Astrocyte of the hippocampus (primary cell): Measurements from ENCODE around the gene GSE1.

ENCODE experiments used
- DNase-seq: peaks from one replicate; pipeline ENCODE4 v3.0.0; 2011; ENCODE audit warnings: low read depth, low spot score

GSE1 gene

DNA sequence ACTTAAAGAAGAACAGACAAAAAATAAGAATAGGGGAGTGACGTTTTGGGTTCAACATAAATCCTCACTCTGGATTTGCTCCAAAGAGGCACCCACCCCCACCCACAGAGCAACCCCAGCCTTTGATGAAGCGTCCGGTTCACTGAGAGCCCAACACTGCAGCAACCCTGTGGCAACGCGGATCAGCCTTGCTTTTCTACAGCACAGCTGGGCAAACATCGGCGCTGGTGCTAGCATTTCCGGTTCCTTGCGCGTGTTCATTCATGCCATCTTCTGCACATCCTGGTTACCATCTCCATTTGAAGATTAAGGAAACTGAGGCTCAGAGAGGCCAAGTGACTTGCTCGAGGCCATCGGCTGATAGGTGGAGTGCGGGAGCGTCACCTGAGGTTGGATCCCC lies 84.3 kb downstream of the GSE1 start:
- DNase-seq: no peak

DNA sequence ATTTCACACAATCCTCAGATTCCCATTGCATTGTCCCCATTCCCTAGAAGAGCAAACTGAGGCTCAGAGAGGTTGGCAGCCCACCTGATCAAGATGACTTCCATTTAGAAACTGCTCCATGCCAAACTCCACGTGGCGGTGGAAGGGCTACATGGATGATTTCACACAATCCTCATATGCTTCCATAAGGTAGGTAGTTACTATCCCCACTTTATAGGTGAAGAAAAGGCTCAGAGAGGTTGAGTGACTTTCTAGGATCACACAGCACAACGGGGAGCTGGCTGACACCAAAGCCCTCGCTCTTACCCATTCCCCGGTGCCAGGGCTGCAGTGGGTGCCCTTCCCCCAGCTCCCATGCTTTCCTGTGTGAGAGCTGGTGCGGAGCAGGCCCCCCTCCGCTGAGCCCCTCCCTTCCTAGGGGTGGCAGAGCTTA lies 85.4 kb downstream of the GSE1 start:
- no peak for DNase-seq

DNA sequence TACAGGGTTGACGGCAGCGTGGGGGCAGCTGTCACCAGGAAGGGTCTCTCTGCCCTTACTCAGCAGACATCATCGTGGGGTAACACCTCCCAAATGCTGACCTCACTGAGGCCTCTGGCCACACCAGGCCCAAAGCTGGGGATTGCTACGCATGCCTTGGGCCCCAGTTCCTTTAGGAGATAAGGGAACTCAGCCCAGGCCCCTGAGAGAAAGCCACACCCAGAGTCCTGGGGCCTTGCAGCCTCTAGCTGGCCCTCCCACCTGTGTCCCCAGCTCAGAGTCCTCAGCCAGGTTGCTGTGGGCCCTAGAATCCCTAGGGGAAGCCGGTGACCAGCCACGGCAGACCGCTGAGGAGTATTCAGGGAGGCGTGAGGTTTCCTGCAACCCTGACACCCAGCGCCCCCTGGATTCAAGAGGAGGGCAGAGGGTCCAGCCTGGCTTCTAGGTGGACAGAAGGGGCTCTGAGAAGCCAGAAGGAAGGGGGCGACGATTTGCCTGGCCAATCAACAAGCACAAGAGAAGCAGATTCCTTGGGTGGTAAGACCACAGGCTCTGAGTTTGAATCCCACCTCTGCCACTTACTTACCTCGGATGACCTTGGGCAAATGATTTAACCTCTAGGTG lies 85.9 kb downstream of the GSE1 start:
- no peak for DNase-seq

DNA sequence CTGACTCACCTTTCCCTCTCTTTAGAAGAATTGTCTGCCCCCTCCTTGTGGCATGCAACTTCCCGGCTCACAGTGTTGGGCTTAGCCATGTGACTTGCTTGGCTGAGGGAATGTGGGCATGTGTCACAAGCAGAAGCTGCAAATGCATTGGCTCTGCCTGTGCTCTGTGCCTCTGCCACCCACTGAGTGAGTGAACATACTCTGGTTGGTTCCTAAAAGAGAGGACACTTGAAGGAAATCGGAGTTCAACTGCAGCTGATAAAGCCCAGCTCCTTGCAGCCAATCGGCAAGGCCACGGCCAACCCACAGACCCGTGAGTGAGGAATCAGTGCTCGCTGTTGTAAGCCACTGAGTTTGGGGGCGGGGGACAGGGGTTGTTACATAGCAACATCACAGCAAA lies 86.5 kb downstream of the GSE1 start:
- peak; percentile 55 for DNase-seq

DNA sequence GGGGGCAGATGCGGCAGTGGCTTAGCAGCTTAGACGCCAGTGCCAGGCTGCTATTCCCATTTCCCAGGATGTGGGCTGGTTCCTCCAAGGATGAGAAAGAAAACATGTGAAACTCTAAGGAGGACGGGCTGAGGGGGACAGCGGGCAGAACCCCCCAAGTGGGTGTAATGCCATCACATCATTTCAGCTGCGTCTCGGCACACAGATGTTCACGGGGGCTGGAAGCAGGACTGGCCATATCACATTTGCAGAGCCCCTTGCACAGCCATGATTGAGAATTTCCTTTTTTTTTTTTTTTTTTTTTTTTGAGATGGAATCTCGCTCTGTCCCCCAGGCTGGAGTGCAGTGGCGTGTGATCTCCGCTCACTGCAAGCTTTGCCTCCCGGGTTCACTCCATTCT lies 90.9 kb downstream of the GSE1 start:
- DNase-seq: no peak

DNA sequence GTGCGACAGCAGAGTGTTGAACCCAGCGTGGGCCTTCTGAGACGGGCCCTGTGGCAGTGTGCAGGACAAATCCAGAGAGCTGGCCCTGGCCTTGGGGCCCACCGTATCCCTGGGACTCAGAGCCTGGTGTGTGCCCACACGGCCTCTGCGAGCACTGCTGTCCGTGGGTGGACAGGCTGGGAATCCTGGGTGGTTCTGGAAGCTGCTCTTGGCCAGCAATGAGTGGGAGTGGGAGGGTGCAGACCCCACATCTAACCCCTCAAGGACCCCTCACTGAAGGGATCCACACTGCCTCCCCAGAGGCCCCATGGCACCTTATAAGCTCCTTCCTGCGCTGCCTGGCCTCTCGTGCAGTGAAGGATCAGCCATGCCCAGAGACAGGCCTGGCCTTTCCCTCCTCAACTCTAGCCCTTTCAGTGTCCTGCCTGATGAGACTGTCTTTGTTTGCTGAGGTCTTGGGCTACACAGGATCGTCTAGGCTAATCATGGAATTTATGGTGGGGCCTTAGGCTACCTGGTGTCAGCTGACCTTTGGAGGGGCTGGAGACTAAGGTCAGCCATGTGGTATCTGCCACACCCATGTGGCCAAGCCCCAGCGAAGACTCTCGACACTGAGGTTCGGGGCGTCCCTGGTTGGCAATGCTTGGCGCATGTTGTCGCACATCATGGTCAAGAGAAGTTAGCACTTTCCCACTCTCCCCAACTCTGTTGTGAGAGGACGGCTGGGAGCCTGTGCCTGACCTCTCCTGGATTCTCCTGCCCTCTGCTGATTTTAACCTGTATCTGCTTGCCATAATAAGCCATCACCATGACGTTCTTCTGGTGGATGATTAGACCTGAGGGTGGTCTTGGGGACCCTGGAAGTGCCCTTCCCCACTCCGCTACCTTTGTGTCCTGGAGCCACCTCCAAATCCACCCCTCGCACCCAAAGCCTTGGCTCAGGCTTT lies 92.1 kb downstream of the GSE1 start:
- no peak for DNase-seq

DNA sequence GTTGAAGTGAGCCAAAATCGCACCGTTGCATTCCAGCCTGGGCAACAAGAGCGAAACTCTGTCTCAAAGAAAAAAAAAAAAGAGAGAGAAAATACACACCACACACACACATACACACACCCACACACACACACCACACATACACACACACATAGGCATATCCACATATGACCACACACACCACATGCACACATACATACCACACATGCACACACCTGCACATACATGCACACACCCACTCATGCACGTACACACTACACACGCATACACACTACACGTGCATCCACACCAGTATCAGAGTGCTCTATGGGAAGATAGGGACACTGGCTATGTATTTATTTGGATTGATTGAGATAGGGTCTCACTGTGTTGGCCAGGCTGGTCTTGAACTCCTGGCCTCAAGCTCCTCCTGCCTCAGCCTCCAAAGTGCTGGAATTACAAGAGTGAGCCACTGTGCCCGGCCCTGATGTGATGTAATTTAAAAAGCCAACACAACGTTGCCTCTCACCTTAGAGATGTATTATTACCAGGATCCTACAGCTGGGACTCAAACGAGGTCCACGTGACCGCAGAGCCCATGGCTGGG lies 93.4 kb downstream of the GSE1 start:
- no peak for DNase-seq

DNA sequence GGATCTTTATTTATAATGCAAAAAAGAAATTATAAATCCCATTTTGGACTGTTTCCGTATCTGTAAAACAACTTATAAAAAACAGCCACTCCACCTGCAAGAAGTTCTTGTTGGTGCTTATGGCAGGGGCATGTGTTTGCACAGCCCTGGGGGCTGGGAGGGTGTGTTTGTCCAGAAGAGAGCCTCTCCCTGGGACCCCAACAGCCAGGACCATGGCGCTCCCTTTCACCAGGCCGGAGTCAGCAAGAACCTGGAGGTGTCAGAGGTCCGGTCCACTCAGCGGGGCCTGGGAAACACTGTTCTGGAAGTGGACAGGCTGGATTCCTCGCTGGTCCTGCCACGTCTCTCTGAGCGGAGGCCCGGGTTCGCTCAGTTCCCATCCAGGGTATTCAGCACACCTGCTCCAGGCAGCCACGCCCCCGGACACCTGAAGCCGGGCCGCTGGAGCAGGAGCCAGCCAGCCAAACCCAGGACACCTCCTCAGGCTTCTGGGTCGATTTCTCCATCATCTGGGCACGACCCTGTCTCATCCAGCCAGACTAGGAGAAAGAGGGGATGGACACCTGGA lies 94.5 kb downstream of the GSE1 start:
- DNase-seq: no peak

DNA sequence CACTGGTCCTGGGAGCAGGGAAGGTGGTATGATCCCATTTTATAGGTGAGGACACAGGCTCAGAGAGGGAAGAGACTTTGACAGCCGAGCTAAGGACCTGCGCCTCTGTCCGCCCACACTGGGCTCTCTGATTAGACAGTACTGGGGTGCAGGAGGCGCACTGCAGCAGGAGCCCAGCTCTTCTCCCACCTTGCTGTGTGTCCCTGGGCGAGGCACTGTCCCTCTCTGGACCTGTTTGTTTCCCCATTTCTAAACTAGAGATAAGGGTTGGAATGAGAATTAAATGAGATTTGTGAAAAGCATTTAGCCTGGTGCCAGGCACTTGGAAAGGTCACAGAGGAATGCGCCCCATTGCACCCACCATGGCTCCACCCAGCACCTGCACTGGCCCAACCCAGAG lies 95.2 kb downstream of the GSE1 start:
- DNase-seq: no peak

DNA sequence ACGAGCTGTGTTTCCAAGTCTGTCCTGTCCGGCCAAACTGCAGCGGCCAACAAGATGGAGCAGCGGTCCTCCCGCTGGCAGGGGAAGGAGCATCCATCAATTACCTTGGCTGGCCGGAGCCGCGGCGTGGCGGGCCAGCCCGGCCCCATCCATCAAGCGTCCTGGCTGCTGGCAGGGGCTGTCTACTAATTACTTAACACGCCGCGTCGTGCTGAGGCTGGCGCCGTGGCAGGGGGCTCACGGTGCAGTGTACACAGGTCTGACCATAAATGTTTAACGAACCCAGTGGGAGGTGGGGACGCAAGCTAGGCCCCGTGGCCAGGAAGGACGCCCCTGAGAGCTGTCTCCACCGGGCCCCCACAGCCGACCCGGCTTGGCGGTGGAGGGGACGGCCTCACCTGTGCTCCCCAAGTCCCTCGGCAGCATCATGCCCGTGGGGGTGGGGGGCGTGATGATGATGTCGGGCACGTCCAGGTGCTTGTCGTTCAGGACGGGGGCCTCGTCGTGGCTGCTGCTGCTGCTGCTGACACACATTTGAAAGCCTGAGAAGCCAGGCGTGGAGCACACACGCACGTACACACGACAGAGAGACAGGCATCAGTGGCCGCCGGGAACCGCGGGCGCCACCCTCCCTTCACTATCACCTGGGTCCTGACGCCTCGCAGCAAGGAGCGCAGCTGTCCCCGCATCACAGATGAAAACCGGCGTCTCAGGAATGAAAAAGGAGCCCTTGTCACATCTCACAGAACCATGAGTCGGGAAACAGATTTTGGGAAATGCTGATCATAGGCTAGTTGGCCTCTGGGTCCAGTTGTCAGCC lies 96.9 kb downstream of the GSE1 start:
- no peak for DNase-seq

DNA sequence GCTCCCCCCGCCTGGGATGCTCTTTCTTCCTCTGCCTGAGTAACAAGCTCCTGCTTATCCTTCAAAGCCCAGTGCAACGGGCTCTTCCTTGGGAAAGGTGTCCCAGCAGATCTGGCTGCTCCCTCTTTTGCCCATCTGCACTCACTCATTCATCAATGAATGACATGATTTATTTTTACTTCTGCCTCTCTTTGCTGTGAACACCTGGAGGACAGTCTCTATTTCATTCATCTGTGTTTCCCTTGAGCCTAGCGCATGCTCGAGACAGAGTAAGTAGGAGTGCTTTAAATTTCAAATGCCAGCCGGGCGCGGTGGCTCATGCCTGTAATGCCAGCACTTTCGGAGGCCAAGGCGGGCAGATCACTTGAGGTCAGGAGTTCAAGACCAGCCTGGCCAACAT lies 97.6 kb downstream of the GSE1 start:
- no peak for DNase-seq

DNA sequence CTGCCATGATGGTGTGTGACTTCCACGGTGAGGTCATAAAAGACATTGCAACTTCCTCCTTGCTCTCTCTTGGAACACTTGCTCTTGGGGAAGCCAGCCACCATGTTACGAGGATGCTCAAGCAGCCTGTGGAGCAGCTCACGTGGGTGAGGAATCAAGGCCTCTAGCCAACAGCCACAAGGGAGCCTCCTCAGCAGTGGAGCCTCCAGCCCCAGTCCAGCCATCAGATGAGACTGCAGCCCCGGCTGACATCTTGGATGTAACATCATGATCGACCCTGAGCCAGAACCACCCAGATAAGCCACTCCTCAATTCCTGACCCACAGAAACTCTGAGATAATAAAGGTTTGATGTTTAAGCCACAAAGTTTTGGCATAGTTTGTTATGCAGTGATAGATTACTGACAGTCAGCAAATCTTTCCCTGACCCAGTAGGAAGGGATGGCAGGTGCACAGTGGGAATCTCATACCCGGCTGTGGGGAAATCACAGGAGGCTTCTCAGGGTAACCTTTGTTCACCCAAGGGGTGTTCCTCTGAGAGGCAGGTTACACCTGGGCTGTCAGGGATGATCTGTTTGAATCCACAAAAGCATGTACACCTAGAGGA lies 99.0 kb downstream of the GSE1 start:
- DNase-seq: no peak

DNA sequence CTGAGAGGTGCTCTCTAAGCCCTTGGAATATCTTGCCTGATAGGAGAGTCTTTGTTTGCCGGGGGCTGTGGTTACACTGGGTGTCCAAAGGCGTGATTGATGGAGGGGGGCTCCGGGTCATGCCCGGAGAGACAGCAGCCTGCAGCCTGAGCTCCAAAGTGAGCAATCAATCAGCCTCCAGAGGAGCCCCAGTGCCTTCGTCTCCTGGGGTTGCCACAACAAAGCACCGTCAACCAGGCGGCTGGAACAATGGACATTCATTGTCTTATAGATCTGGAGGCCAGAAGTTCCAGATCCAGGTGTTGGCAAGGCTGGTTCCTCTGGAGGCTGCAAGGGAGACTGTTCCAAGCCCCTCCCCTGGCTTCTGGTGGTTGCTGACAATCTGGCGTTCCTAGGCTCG lies 99.7 kb downstream of the GSE1 start:
- no peak for DNase-seq

DNA sequence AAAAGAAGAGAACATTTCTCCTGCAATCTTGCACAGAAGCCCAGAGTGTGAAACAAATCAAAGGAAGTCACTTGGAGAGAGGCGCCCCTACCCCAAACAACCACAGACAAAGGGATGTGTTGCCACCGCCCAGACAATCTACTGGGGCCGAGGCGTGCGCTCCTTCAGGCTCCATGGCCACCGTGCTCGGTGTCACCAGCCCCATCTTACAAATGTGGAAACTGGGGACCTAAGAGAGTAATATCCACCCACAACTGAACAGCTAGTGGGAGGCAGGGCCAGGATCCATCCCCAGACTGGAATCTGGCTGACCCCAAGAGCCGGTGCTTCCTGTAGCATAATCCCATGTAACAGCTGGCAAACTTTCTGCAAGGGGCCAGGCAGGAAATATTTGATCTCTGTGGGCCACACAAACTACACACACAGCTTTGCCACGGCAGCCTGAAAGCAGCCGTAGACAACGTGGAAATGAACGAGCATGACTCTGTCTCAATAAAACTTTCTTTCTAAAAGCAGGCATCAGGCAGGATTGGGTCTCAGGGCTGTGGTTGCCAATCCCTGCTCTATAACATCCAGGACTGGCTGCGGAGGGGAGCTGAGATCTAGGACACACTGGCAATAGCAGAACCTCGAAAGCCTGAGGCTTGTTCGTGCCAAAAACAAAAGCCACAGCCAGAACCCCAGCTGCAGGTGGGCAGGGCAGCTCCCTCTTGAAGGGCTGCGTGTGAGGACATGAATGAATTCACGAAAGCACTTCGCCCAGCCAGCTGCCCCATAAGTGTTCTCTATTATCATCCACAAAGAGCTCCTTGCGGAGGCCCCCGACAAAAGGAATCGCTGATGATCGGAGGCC lies 102.3 kb downstream of the GSE1 start:
- peak; percentile 34 for DNase-seq

DNA sequence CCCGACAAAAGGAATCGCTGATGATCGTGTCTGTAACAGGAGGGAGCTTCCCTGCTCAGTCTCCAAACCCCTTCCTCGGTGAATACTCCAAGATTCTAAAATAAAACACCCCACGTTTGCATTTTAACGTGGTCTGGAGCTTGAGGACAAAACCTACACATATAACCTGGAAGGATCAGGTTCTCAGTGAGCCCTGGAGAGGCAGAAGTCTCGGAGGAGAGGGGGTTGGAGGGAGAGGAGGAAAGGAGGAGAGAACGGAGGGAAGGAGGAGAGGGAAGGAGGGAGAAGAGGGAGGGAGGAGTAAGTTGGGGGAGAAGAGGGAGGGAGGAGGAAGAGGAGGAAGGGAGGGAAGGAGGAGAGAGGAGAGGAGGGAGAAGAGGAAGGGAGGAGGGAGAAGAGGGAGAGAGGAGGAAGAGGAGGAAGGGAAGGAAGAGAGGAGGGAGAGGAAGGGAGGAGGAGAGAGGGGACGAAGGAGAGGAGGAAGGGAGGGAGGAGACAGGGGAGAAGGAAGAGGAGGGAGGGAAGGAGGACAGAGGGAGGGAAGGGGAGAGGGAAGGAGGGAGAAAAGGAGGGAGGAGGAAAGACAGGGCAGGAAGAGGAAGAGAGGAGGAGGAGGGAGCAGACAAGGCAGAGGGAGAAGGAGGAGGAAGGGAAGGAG lies 103.0 kb downstream of the GSE1 start:
- no peak for DNase-seq

DNA sequence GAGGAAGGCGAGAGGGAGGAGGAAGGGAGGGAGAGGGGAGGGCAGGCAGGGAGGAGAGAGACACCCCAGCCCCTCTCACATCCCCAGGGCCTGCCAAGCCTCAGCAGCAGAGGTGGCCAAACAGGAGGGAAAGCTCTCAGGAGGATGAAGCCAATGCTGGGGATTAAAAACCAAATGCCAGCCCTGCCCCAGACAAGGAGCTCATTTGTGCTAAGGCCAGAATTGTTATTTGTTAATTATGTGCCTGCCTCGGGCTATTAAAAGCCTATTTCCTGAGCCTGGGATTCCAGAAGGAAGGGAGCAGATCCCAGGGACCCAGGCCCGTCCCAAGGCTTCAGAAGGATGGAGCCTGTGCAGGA lies 103.5 kb downstream of the GSE1 start:
- no peak for DNase-seq

DNA sequence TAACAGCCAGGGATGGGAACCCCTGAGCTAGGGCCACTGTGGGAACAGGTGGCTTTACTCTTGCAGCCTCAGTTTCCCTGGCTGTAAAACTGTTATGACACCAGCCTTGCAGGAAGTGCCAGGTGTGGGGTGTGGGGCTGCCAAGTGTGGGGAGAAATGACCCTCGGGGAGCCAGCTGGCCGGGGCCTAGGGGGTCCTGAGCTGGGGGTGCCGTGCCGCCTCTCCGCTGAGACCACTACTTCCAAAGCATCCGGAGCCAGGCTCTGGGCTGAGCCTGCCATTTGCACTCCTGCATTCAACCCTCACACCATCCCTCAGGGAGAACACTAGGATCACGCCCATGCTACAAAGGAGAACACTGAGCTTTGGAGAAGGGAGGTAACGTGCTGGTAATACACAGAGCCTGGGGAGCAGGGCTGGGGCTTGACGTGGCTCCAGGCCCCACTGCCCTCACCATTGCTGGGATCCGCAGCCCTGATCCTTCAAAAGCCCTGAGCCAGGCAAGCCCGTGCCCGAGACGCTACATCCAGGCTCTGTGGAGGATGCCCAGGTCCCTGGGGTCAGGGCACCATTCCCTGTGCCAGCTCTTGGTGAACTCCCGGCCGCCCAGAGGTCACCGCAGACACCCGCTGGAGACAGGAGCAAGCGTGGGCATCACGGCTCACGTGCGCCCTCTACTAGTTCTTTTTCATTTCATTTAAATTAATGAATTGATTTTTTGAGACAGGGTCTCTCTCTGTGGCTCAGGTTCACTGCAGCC lies 104.5 kb downstream of the GSE1 start:
- peak; percentile 76 for DNase-seq

DNA sequence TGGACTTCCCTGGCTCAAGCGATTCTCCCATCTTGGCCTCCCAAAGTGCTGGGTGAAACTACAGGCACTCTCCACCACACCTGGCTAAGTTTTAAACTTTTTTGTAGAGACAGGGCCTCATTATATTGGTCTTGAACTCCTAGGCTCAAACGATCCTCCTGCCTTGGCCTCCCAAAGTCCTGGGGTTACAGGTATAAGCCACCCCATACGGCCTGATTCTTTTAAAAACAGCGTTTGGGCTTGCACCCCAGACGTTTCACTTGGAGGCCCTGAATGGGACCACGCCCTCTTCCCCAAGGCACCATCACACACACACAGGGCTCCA lies 105.0 kb downstream of the GSE1 start:
- no peak for DNase-seq

DNA sequence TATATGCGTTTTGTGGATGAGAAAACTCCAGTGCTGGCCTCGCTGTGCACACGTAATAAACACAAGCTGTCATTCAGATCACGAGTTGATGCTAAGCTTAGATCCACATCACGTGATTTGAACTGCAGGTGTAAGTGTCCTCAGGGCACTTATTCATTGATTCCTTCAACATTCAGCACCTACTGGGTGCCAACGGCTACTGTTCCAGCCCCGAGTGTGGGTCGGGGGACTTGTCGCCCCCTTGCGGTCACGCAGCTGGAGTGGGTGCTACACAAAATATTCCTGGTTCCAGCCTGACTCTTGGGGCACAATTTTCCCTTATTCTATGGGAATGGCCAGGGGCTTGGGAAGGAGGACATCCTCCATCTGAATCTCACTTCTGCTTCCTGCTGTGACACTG lies 105.6 kb downstream of the GSE1 start:
- DNase-seq: peak; percentile 28
